GM21447 (cell line): ENCODE results near the gene TTBK1.
"Not testable (repeated sequence)": the region's sequence is repeated elsewhere in the genome, so short reads cannot be mapped to it uniquely, and the experiment has no call there.

Experiments
- ATAC-seq: cut with Tn5 transposase; IDR thresholded peaks from one replicate; pipeline ENCODE4 v1.9.1; 2021; ENCODE audit not compliant: unreplicated experiment

The TTBK1 gene

GRCh38 chr6:43302126-43302525, 58.8 kb downstream of the TTBK1 start:
- ATAC-seq: no peak

GRCh38 chr6:43303006-43303405, 59.7 kb downstream of the TTBK1 start:
- ATAC-seq: not testable (repeated sequence)

- no peak for ATAC-seq
Measured at GRCh38 chr6:43303751-43304331, 60.6 kb downstream of the TTBK1 start.

- no peak for ATAC-seq
Measured at GRCh38 chr6:43304361-43304760, 61.1 kb downstream of the TTBK1 start.

- ATAC-seq: no peak
Measured at GRCh38 chr6:43304882-43305281, 61.6 kb downstream of the TTBK1 start.

GRCh38 chr6:43306086-43306485, 62.8 kb downstream of the TTBK1 start:
- ATAC-seq: no peak

- no peak for ATAC-seq
Measured at GRCh38 chr6:43307451-43308100, 64.3 kb downstream of the TTBK1 start.

- ATAC-seq: no peak
Measured at GRCh38 chr6:43308101-43308989, 65.1 kb downstream of the TTBK1 start, which contains the start of gene CRIP3. TSS of gene CRIP3 (minus strand) at chr6:43308826. CDS start at chr6:43308792, 34 bp downstream.

- no peak for ATAC-seq
Measured at GRCh38 chr6:43308990-43309477, 65.8 kb downstream of the TTBK1 start.

GRCh38 chr6:43310134-43310533, 66.9 kb downstream of the TTBK1 start:
- ATAC-seq: no peak

- ATAC-seq: no peak
Measured at GRCh38 chr6:43310624-43311023, 67.3 kb downstream of the TTBK1 start.

- ATAC-seq: no peak
Measured at GRCh38 chr6:43311666-43312065, 68.4 kb downstream of the TTBK1 start.

GRCh38 chr6:43313813-43314212, 70.5 kb downstream of the TTBK1 start:
- no peak for ATAC-seq

GRCh38 chr6:43318011-43318410, 74.7 kb downstream of the TTBK1 start:
- ATAC-seq: no peak

GRCh38 chr6:43325876-43326275, 82.6 kb downstream of the TTBK1 start:
- no peak for ATAC-seq

- ATAC-seq: no peak
Measured at GRCh38 chr6:43328528-43328927, 85.2 kb downstream of the TTBK1 start.

- ATAC-seq: no peak
Measured at GRCh38 chr6:43331470-43331869, 88.2 kb downstream of the TTBK1 start.

GRCh38 chr6:43331891-43332290, 88.6 kb downstream of the TTBK1 start:
- no peak for ATAC-seq

- no peak for ATAC-seq
Measured at GRCh38 chr6:43334466-43335095, 91.3 kb downstream of the TTBK1 start.

- ATAC-seq: no peak
Measured at GRCh38 chr6:43335469-43335868, 92.2 kb downstream of the TTBK1 start.

- no peak for ATAC-seq
Measured at GRCh38 chr6:43336382-43336781, 93.1 kb downstream of the TTBK1 start.
